ENCODE measurements around the gene SUSD6.

- TF ChIP-seq CTCF (conservative IDR thresholded peaks at IDR 0.05) (no peak), EZH2 (IDR thresholded peaks at IDR 0.05; ENCODE audit: low read depth) (no peak)
Observed at GRCh38 chr14:69636718-69637480, 25.5 kb downstream of the SUSD6 start.

Measured in PC-9 (cell line).